ENCODE results near the gene KANK3. TPM values are rescaled to one million over a fixed set of nuclear protein-coding genes. Genes with fewer than 3 reads are reported as not detected.

KANK3 gene
- total RNA-seq, 2 donors from 2014 or later: 15.4 to 23.8 TPM

GRCh38 chr19:8308891-8309291 lies 34.2 kb downstream of the KANK3 start:
- 67% methylated on average over 17 of the region's 17 CpGs for WGBS
- peak; percentile 6 for DNase-seq (ENCODE audit: low spot score)
- no peaks in the 10 kb centered on the region for H3K27me3 ChIP-seq (replicated peaks; ENCODE audit: insufficient read depth)
- intact Hi-C loops (cut with DNase I): loop anchor here (1.0 to 5.0 kb wide), 2 partner anchors 12 to 52 kb away; partner anchors contain the start of genes NDUFA7 and RPS28
- no peak for TF ChIP-seq POLR2A (IDR thresholded peaks at IDR 0.05)
- no peak for TF ChIP-seq POLR2AphosphoS5 (IDR thresholded peaks at IDR 0.05)
- no peak for TF ChIP-seq CTCF (IDR thresholded peaks at IDR 0.05)
- peak overlapping the region in 1 of 2 donors; percentile 60 for H3K4me3 ChIP-seq
- no peaks in the 10 kb centered on the region for H3K9me3 ChIP-seq
- H3K4me1 ChIP-seq (replicated peaks): peaks cover 12% of the 10 kb centered on the region
- peak overlapping the region; percentile 54 to 66 for H3K27ac ChIP-seq
- H3K36me3 ChIP-seq: no peaks in the 10 kb centered on the region

GRCh38 chr19:8307965-8308866 lies 34.8 kb downstream of the KANK3 start, which contains the start of gene CD320:
TSS of gene CD320 (minus strand) at chr19:8308358. CDS start at chr19:8308290, 68 bp downstream.
- intact Hi-C loops (cut with DNase I): loop anchor here (1.0 to 5.0 kb wide), 2 partner anchors 13 to 51 kb away; partner anchors contain the start of genes NDUFA7 and RPS28
- Histone ChIP-seq H3K36me3 (no peaks in the 10 kb centered on the region), H3K27ac (peak within 1 kb of the TSS; percentile 54 to 66), H3K4me1 (replicated peaks) (peaks cover 12% of the 10 kb centered on the region), H3K9me3 (no peaks in the 10 kb centered on the region), H3K4me3 (peak within 1 kb of the TSS; percentile 50 to 60), H3K27me3 (replicated peaks; ENCODE audit: insufficient read depth) (no peaks in the 10 kb centered on the region)
- peak; percentile 89 for DNase-seq (ENCODE audit: low spot score)
- TF ChIP-seq POLR2AphosphoS5 (IDR thresholded peaks at IDR 0.05) (peak; percentile 88), CTCF (IDR thresholded peaks at IDR 0.05) (peak in 1 of 4 experiments; percentile 26), POLR2A (IDR thresholded peaks at IDR 0.05) (peak; percentile 51)
- under 1% methylated on average over 40 of the region's 63 CpGs for WGBS

GRCh38 chr19:8307400-8307964 lies 35.6 kb downstream of the KANK3 start:
- no peak for DNase-seq (ENCODE audit: low spot score)
- Histone ChIP-seq H3K4me1 (replicated peaks) (peaks cover 12% of the 10 kb centered on the region), H3K4me3 (peak overlapping the region; percentile 50 to 60), H3K9me3 (no peaks in the 10 kb centered on the region), H3K36me3 (no peaks in the 10 kb centered on the region), H3K27me3 (replicated peaks; ENCODE audit: insufficient read depth) (no peaks in the 10 kb centered on the region), H3K27ac (peak overlapping the region; percentile 1 to 66)
- TF ChIP-seq CTCF (IDR thresholded peaks at IDR 0.05): no peak
- TF ChIP-seq POLR2AphosphoS5 (IDR thresholded peaks at IDR 0.05): no peak
- TF ChIP-seq POLR2A (IDR thresholded peaks at IDR 0.05): no peak
- 23% methylated on average over 24 of the region's 24 CpGs for WGBS
- intact Hi-C loops (cut with DNase I): loop anchor here (5.0 kb wide), 1 partner anchor 50 kb away; no protein-coding TSS in a partner anchor

GRCh38 chr19:8306235-8307054 lies 36.6 kb downstream of the KANK3 start:
- Histone ChIP-seq H3K4me1 (replicated peaks) (peaks cover 6% of the 10 kb centered on the region), H3K9me3 (no peaks in the 10 kb centered on the region), H3K27ac (peak overlapping the region in 1 of 2 donors; percentile 27), H3K36me3 (no peaks in the 10 kb centered on the region), H3K4me3 (no peak overlapping the region), H3K27me3 (replicated peaks; ENCODE audit: insufficient read depth) (no peaks in the 10 kb centered on the region)
- peak; percentile 3 for DNase-seq (ENCODE audit: low spot score)
- WGBS: 73% methylated on average over 16 of the region's 17 CpGs
- intact Hi-C loops (cut with DNase I): loop anchor here (5.0 kb wide), 1 partner anchor 49 kb away; no protein-coding TSS in a partner anchor
- TF ChIP-seq POLR2AphosphoS5 (IDR thresholded peaks at IDR 0.05) (no peak), POLR2A (IDR thresholded peaks at IDR 0.05) (no peak), CTCF (IDR thresholded peaks at IDR 0.05) (no peak)

All from prostate gland (tissue), 2 donors.